DOHH2 (cell line): ENCODE data around the gene IER5L.
"Not testable (repeated sequence)": the region's sequence is repeated elsewhere in the genome, so short reads cannot be mapped to it uniquely, and the experiment has no call there.

Experiments
- H3F3A ChIP-seq: fragments of 200-600 bp; sonication (generic), shearing (Covaris generic); 2 replicates; pipeline ENCODE4 v1.6.0; 2016; ENCODE audit warnings: antibody characterized with exemption, mild to moderate bottlenecking; ENCODE audit not compliant: control insufficient read depth, insufficient read depth
- H3K27ac ChIP-seq: fragments of 200-600 bp; sonication (generic); 2 replicates; pipeline ENCODE4 v1.5.1; 2014; ENCODE audit warnings: low read depth, mild to moderate bottlenecking, low read length, moderate library complexity
- H3K27me3 ChIP-seq: fragments of 200-600 bp; sonication (generic); 2 replicates; pipeline ENCODE4 v1.6.1; 2014; ENCODE audit warnings: mild to moderate bottlenecking, low read length, mixed read lengths; ENCODE audit not compliant: control insufficient read depth
- H3K36me3 ChIP-seq: fragments of 200-600 bp; sonication (generic); 2 replicates; pipeline ENCODE4 v1.6.1; 2014; ENCODE audit warnings: mild to moderate bottlenecking, low read length, moderate library complexity, mixed read lengths; ENCODE audit not compliant: control insufficient read depth
- H3K4me1 ChIP-seq: fragments of 200-600 bp; sonication (generic); 2 replicates; pipeline ENCODE4 v1.6.1; 2014; ENCODE audit warnings: mild to moderate bottlenecking, low read length, mixed read lengths; ENCODE audit not compliant: control insufficient read depth
- H3K4me2 ChIP-seq: fragments of 200-600 bp; sonication (generic); 2 replicates; pipeline ENCODE4 v1.6.0; 2014; ENCODE audit warnings: mild to moderate bottlenecking, low read length, moderate library complexity
- H3K4me3 ChIP-seq: fragments of 200-600 bp; sonication (generic); 2 replicates; pipeline ENCODE4 v1.5.1; 2014; ENCODE audit warnings: mild to moderate bottlenecking, low read length, mixed read lengths
- H3K79me2 ChIP-seq: fragments of 200-600 bp; sonication (generic); 2 replicates; pipeline ENCODE4 v1.6.1; 2014; ENCODE audit warnings: mild to moderate bottlenecking, low read length, mixed read lengths; ENCODE audit not compliant: control insufficient read depth
- H3K9me2 ChIP-seq: fragments of 200-600 bp; sonication (generic); replicated peaks from 2 replicates; pipeline ENCODE4 v1.6.1; 2014; ENCODE audit warnings: mild to moderate bottlenecking, low read length, mixed read lengths; ENCODE audit not compliant: control insufficient read depth
- H3K9me3 ChIP-seq: fragments of 200-600 bp; sonication (generic); 2 replicates; pipeline ENCODE4 v1.6.1; 2014; ENCODE audit warnings: antibody characterized with exemption, low read length, mixed read lengths; ENCODE audit not compliant: control insufficient read depth, insufficient read depth
- H4K20me1 ChIP-seq: fragments of 200-600 bp; sonication (generic); 2 replicates; pipeline ENCODE4 v1.6.0; 2014; ENCODE audit warnings: low read depth, mild to moderate bottlenecking, antibody characterized with exemption, low read length, moderate library complexity; ENCODE audit not compliant: control insufficient read depth, insufficient read depth
- EZH2phosphoT487 ChIP-seq: fragments of 200-600 bp; sonication (generic); IDR thresholded peaks from 2 replicates; pipeline ENCODE4 v1.6.1; 2017; ENCODE audit warnings: borderline replicate concordance, mild to moderate bottlenecking, antibody characterized with exemption, low read length, moderate library complexity, mixed read lengths
- TF ChIP-seq, protein P1 (sequence below): fragments of 200-600 bp; sonication (generic); IDR thresholded peaks from one replicate; pipeline ENCODE4 v1.5.1; 2014; ENCODE audit warnings: antibody characterized with exemption, mild to moderate bottlenecking, low read depth, low read length; ENCODE audit not compliant: poor library complexity, severe bottlenecking

Gene IER5L

DNA sequence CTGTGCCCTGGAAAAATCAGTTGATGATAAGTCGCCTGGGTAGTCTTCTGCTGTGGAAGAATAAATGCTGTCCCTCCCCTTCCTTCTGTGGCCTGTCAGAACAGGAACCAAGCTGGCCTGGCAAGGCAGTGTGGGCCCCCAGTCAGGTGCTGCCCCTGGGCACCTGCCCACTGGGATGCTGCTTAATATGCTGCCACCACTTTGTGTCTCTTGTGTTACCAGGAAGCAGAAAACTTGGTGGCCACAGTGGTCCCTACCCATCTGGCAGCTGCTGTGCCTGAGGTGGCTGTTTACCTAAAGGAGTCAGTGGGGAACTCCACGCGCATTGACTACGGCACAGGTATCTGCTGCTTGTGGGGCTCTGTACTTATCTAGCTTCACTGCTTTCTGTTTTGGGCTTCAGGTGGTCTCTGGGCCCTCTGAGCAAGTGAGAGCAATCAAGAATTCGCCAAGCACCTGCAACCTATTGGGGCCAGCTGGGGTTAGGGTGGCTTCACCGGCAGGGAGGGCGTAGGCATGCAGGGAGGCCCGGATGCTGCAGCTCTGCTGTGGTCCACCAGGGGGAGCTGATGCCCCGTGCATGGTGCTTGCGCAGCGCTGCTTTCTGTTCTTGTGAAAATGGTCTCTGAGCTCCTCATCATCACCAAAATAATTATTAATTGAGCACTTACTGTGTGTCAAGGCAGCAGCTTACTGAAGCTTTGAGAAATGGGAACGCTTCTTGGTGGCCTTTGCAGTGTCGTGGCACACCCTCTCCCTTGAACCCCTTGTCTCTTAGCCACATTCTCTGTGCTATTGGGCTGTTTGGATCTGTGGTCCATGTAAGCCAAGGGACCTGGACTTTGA is 46.5 kb downstream of the IER5L start:
- Histone ChIP-seq H3K27me3 (no peaks in the 10 kb centered on the region), H3K36me3 (peaks cover 48% of the 10 kb centered on the region), H3K79me2 (no peaks in the 10 kb centered on the region)

DNA sequence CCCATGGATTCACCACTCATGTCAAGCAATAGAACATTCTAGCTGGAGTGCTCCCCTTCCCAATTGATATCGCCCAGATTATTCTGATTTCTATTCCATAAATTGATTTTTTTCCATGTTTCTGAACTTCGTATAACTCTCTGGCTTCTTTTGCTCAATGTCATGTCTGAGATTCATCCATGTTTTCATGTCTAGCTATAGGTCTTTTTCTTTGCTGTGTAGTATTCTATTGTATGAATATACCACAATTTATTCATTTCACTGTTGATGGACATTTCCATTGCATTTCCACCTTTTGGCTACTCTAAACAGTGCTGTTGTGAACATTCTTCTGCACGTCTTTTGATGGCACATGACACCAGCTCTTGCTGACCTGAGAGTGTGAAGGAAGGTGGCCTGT is 47.3 kb downstream of the IER5L start:
- no peaks in the 10 kb centered on the region for H3K27me3 ChIP-seq
- H3K27ac ChIP-seq, result no peak overlapping the region
- peaks cover 3% of the 10 kb centered on the region for H3K4me1 ChIP-seq
- no peaks in the 10 kb centered on the region for H4K20me1 ChIP-seq
- peaks cover 46% of the 10 kb centered on the region for H3K36me3 ChIP-seq
- TF ChIP-seq, protein P1, sequence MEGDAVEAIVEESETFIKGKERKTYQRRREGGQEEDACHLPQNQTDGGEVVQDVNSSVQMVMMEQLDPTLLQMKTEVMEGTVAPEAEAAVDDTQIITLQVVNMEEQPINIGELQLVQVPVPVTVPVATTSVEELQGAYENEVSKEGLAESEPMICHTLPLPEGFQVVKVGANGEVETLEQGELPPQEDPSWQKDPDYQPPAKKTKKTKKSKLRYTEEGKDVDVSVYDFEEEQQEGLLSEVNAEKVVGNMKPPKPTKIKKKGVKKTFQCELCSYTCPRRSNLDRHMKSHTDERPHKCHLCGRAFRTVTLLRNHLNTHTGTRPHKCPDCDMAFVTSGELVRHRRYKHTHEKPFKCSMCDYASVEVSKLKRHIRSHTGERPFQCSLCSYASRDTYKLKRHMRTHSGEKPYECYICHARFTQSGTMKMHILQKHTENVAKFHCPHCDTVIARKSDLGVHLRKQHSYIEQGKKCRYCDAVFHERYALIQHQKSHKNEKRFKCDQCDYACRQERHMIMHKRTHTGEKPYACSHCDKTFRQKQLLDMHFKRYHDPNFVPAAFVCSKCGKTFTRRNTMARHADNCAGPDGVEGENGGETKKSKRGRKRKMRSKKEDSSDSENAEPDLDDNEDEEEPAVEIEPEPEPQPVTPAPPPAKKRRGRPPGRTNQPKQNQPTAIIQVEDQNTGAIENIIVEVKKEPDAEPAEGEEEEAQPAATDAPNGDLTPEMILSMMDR, result no peak
- no peak for TF ChIP-seq EZH2phosphoT487
- H3K4me2 ChIP-seq, result no peak overlapping the region
- H3F3A ChIP-seq, result no peaks in the 10 kb centered on the region
- H3K79me2 ChIP-seq, result no peaks in the 10 kb centered on the region
- H3K9me2 ChIP-seq, result no peaks in the 10 kb centered on the region
- H3K4me3 ChIP-seq, result no peak overlapping the region
- H3K9me3 ChIP-seq, result no peaks in the 10 kb centered on the region

More for the DNA sequence above, 46.5 kb downstream of the IER5L start:
- H3K4me3 ChIP-seq, result no peak overlapping the region
- no peak overlapping the region for H3K27ac ChIP-seq
- H4K20me1 ChIP-seq, result no peaks in the 10 kb centered on the region
- TF ChIP-seq, protein P1, result peak; percentile 99
- no peak for TF ChIP-seq EZH2phosphoT487
- peaks cover 3% of the 10 kb centered on the region for H3K4me1 ChIP-seq
- H3K9me3 ChIP-seq, result no peaks in the 10 kb centered on the region
- H3K9me2 ChIP-seq, result no peaks in the 10 kb centered on the region
- no peak overlapping the region for H3K4me2 ChIP-seq
- H3F3A ChIP-seq, result no peaks in the 10 kb centered on the region

DNA sequence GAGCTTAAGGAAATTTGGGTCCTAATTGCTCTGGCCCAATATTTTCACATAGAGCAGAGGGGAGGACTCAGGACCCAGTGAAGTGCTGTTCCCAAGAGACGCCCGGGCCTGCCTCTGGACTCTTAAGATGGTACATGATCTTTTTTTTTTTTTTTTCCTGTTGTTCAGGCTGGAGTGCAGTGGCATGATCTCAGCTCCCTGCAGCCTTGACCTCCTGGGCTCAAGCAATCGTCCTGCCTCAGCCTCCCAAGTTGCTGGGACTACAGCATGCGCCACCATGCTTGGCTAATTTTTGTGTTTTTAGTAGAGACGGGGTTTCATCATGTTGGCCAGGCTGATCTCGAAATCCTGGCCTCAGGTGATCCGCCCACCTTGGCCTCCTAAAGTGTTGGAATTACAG is 47.8 kb downstream of the IER5L start:
- not testable (repeated sequence) for H3K9me3 ChIP-seq, H3K9me2 ChIP-seq, H3K27ac ChIP-seq, H3K79me2 ChIP-seq, H4K20me1 ChIP-seq, H3K4me3 ChIP-seq, H3K4me1 ChIP-seq, H3K27me3 ChIP-seq, H3K4me2 ChIP-seq, H3F3A ChIP-seq
- H3K36me3 ChIP-seq, result peaks cover 46% of the 10 kb centered on the region

DNA sequence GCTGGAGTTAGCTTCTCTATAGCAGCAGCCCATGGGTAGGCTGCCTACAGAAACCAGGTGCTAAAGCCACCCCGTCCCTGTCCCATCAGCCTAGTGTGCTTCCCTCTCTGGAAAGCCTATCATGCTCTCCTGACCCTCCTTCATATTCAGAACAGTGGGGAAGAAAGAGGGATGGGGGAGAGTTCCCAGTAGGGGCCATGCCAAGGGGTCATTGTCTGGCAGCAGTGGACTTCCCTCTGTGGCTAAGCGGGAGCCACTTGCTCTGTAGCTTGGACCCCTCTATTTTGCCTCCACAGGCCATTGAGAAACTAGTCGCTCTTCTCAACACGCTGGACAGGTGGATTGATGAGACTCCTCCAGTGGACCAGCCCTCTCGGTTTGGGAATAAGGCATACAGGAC is 49.4 kb downstream of the IER5L start:
- no peaks in the 10 kb centered on the region for H3K79me2 ChIP-seq
- no peaks in the 10 kb centered on the region for H3K9me2 ChIP-seq
- no peak for TF ChIP-seq EZH2phosphoT487
- TF ChIP-seq, protein P1, result no peak
- H3K27me3 ChIP-seq, result no peaks in the 10 kb centered on the region
- no peaks in the 10 kb centered on the region for H3F3A ChIP-seq
- peaks cover 3% of the 10 kb centered on the region for H3K4me1 ChIP-seq
- H3K4me2 ChIP-seq, result no peak overlapping the region
- H3K36me3 ChIP-seq, result peaks cover 44% of the 10 kb centered on the region
- H3K4me3 ChIP-seq, result no peak overlapping the region
- no peaks in the 10 kb centered on the region for H3K9me3 ChIP-seq
- H4K20me1 ChIP-seq, result no peaks in the 10 kb centered on the region
- H3K27ac ChIP-seq, result no peak overlapping the region
